Measurements from ENCODE around the gene PSORS1C1.
"Not testable (repeated sequence)": the region's sequence is repeated elsewhere in the genome, so short reads cannot be mapped to it uniquely, and the experiment has no call there.

Gene PSORS1C1

GRCh38 chr6:31161216-31162126 lies 46.9 kb downstream of the PSORS1C1 start:
- DNase-seq = no peak

DNA sequence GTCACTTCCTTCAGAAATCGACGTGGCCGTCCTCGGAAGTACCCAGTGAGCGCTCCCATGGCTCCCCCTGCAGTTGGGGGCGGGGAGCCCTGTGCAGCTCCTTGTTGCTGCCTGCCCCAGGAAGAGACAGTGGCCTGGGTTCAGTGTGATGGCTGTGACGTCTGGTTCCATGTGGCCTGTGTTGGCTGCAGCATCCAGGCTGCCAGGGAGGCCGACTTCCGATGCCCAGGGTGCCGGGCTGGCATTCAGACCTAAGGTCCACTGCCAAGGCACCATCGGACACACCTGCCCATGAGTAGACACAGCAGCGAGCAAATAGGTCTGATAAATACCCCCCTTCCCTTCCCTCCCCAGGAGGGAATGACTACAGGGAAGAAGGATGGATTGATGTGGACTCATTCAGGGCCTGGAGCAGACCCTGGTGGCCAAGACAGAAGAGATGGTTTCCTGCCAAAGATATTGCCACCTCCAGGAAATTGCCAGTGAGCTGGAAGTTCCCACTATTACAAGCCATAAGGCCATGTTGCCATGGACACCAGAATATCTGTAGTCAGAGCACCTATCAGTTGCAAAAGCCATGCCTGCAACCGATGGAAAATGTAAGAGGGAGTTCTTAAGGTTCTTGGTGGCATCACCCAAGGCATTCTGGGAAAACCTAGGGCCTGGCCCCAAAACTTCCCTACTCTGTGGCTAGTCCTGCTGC lies 48.0 kb downstream of the PSORS1C1 start:
- no peak for DNase-seq

- DNase-seq = no peak
Observed at GRCh38 chr6:31163922-31164321, 49.3 kb downstream of the PSORS1C1 start.

DNA sequence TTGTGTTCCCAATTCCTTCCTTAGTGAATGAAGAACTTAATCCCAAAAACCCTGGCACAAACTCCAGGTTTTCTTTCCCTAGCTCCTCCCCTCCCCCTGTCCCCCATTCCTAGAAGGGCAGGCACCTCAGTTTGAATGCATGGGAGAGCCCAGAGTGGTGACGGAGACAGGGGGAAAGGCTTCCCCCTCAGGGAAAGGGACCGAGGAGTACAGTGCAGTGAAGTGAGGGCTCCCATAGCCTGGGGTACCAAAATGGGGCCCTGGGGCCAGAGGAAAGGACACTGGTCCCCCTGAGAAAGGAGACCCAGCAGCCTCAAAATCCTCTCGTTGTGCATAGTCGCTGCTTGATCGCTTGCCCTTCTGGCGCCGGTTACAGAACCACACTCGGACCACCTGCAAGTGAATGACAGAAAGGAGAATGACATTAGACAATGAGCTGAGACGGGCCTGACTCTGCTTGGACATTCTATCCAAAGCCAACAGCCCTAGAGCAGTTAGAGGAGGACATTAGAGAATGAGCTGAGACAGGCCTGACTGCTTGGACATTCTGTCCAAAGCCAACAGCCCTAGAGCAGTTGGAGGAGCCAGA lies 50.0 kb downstream of the PSORS1C1 start:
- DNase-seq = not testable (repeated sequence)

DNA sequence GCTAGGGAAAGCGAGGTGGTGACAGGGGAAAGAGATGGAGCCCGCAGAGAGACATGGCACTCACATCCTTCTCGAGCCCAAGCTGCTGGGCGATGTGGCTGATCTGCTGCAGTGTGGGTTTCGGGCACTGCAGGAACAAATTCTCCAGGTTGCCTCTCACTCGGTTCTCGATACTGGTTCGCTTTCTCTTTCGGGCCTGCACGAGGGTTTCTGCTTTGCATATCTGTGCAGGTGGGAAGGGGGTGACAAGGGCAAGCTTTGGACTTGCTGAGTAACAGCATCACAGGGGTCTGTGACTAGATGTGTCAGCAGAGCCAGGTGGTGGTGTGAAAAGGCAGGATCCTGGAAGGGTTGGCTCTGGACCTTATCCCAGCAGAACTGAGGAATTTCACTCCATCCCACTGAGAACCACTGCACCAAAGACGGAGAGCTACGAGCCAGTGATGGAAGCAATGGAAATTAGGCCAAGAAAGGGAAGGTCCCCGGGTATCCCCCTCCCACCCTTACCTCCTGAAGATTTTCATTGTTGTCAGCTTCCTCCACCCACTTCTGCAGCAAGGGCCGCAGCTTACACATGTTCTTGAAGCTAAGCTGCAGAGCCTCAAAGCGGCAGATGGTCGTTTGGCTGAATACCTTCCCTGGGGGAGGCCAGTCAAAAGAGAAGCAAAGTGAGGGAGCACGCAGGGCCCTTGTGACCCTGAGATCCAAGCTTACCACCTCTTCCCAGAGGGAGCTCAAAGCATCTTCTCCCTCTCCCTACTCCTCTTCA lies 50.6 kb downstream of the PSORS1C1 start:
- DNase-seq = not testable (repeated sequence)

GRCh38 chr6:31165986-31166385 lies 51.4 kb downstream of the PSORS1C1 start:
- DNase-seq = no peak

GRCh38 chr6:31168606-31169005 lies 54.0 kb downstream of the PSORS1C1 start:
- DNase-seq = no peak

DNA sequence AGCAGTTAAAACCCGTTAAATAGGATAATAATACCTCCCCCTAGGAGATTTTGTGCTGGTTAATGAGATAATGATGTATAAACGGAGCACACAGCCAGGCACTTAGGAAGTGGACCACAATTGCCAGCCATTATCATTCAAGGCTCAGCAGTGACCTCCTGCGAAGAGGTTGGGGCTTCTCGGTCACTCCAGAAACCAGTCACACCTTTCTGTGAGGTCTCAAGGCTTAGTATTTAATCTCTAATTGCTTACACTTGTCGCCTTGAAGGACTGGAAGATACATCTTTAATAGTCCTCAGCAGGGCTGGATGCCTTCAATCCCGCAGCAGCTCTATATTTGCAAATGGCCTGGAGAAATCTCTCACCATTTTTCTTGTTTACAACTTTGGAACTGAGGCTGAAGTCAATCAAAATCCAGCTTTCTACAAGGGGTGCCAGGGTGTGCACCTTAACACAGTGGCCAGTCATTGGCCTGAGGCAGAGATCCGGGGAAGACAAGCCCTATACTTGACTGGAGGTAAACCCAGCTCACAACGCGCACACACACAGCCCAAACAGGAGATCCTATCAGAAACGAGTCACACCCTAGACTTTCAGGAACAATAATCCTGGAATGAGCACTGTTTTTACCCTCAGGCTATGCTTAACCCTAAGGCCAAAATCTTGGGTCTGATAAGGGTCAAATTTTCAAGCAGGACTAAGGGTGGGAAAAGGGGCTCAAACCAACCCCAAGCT lies 54.7 kb downstream of the PSORS1C1 start:
- DNase-seq = no peak

- not testable (repeated sequence) for DNase-seq
Observed at GRCh38 chr6:31169858-31170599, 55.4 kb downstream of the PSORS1C1 start.

DNA sequence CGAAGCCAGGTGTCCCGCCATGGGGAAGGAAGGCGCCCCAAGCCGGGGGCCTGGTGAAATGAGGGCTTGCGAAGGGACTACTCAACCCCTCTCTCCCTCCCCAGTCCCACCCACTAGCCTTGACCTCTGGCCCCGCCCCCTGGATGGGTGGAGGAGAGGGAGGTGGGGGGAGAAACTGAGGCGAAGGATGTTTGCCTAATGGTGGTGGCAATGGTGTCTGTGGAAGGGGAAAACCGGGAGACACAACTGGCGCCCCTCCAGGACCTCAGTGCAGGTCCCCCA lies 55.9 kb downstream of the PSORS1C1 start, which contains the start of gene POU5F1:
POU5F1 (minus strand) TSS at position 83 of the 282 bp plus-strand sequence; CDS start at position 21, 62 bp downstream.
- no peak for DNase-seq

DNA sequence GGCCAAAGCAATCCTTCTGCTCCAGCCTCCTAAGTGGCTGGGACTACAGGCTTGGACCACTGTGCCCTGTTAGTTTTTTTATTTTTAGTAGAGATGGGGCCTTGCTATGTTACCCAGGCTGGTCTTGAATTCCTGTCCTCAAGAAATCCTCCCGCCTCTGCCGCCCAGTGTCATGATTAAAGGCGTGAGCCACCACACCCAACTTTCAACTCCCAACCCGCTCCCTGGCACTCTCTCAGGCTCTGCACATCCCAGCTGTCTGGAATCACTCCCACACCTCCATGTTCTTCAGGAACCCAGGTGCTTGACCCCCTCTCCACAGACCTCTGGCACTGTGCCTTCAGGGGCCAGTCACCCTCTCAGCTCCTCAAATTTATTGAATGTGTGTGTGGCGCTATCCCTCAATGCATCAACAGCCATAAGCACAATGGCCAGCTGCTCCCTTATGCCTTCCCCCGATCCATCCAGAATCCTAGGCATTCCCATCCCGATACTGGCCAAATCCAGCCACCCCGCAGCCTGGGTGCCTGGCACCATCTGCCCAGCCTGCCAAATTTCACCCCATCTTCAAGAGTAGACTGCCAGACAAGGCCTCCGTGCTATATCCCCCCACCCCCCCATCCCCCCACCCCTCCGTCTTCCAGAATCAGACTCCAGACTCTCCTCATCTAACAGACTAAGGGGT lies 56.5 kb downstream of the PSORS1C1 start:
- DNase-seq = no peak

GRCh38 chr6:31171931-31172905 lies 57.6 kb downstream of the PSORS1C1 start:
- DNase-seq = no peak

- DNase-seq = no peak
Observed at GRCh38 chr6:31172973-31173384, 58.4 kb downstream of the PSORS1C1 start.

DNA sequence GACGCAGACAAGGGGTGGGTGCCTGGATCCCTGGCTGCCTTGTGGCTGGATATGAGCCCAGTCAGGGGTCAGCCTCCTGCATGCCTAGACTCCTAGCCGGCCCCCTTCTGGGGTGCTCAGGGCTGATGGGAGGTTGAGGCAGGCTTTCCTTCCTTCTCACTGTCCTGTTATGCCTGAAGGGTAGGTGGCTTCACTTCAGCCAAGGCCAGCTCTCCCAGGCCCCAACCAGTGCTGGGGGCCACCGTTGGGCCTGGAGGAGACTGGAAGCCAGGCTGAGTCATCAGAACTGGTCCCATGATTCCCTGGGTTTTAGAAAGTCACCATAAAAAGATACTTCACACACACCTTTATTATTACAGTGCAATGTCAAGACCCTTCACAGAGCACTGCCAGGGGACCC lies 58.8 kb downstream of the PSORS1C1 start:
- DNase-seq = no peak

GRCh38 chr6:31174378-31174777 lies 59.8 kb downstream of the PSORS1C1 start:
- no peak for DNase-seq

DNA sequence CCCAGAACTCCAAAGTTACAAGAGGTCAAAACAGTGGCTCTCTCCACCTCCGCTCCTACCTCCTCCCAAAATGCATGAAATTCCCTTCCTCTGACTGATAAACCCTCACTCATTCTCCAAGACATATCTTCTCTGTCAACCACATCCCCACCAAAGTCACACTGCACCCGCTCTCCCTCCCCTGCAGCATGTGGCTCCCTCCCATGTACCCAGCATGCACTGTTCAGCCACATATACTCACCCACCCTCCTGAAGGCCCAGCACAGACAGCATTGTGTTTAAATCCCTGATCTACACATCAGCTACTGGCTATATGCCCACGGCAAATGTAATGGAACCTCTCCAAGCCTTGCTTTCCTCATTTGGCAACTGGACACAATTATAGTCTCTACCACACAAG lies 61.4 kb downstream of the PSORS1C1 start:
- no peak for DNase-seq

DNA sequence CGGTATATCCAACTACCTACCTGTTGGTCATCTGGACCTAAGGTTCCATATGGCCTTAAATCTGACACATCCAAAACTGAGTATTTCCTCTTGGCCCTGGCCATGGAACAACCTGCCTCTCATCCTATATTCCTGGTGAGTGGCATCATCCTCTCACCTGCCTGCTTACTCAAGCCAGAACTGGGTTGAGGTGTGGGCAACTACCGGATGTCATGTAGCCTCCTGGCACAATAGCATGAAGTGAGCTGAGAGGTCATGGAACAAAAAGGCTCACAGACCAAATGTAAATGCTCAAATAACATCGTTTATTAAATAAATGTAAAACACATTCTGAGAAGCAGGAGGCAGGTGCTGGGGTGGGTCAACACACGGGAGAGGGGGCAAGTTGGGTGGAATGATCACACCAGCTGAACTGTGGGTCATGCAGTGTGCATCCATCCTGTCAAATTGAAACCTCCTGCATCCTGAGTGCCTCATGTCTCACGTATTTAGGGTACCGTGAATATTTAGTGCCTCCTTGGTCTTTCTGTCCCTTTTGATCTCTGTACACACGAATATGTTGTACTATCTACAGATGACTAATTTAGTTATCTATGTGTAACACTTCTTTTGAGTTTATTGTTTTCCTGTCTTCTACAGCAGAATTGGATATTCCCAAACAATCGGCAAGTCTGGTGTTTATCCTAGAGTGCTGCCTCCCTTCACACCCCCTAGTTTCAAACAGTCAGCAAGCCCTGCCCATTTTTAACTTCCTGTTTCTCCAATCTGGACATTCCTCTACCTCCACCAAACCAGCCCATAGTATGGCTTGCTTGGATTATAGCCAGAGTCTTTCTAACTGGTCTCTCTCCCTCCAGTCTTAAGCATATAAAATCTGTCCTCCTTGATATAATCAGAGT lies 63.8 kb downstream of the PSORS1C1 start:
- DNase-seq = no peak

DNA sequence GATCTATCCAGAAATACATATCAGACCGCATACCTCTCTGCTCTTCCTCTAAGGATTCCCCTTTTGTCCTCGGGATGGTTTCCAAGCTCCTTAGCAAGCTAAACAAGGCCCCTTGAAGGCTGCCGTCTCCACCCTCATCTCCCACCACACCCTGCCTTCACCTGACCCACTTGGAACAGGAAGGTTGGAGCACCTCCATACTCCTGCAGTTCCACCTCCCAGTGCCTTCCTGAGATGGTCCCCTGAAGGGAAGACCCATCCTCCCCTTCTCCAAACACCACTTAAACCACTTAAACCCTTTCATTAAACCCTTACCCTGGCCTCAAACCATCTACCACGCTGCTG lies 64.4 kb downstream of the PSORS1C1 start:
- no peak for DNase-seq

- DNase-seq = no peak
Observed at GRCh38 chr6:31179896-31180295, 65.3 kb downstream of the PSORS1C1 start.

Data from NCI-H1694 (cell line).